Stomach (tissue), 4 donors: Measurements from ENCODE around the gene SLC25A48.

Experiments
- CTCF ChIP-seq, 7 experiments: fragments of 450-650 bp in 4 of 7; fragments of 200-600 bp in 3 of 7; sonication (generic) in 3 of 7; IDR thresholded peaks; one replicate each; pipeline ENCODE4 v1.5.1; 2016 to 2019; ENCODE audit warnings: antibody characterized with exemption in 7 of 7, control low read depth in 2 of 7, mild to moderate bottlenecking in 1 of 7
- POLR2AphosphoS5 ChIP-seq, 3 donors: sonication (generic); formaldehyde crosslinking; IDR thresholded peaks; one replicate each; pipeline ENCODE4 v1.6.1; 2016; ENCODE audit warnings: antibody characterized with exemption in 3 of 3

DNA sequence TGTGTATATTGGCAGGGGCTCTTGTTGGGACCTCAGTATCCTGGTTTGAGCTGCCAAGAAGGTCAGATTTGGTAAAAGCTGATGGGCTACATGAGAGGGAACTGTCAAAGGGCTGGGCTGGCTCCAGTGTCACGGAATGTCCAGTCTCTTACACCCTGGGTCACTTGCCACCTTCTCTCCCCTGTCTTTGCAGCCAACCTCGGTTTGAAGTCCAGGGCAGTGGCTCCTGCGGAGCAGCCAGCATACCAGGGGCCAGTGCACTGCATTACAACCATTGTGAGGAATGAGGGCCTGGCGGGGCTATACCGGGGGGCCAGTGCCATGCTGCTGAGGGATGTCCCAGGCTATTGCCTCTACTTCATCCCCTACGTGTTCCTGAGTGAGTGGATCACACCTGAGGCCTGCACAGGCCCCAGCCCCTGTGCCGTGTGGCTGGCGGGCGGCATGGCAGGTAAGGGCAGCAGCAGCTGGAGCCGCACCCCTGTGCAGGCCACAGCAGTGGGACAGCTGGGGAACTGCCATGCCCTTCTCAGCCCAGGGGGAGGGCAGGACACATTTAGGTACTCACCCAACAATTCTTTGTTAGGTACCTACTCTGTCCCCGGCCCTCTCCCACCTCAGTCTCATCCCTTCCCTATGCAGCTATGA lies 36.9 kb downstream of the SLC25A48 start:
- TF ChIP-seq POLR2AphosphoS5 (IDR thresholded peaks at IDR 0.05) (no peak), CTCF (IDR thresholded peaks at IDR 0.05) (no peak)
